NCI-H1436 (cell line): ENCODE measurements around the gene TRAPPC8.
A peak's percentile ranks its signal among the peaks of the same experiment; 100 is the strongest.
"Not testable (repeated sequence)": the region's sequence is repeated elsewhere in the genome, so short reads cannot be mapped to it uniquely, and the experiment has no call there.

Experiments
- DNase-seq: peaks from one replicate; lab custom pipeline; 2025; lab: John Stamatoyannopoulos, UW

Gene TRAPPC8

DNA sequence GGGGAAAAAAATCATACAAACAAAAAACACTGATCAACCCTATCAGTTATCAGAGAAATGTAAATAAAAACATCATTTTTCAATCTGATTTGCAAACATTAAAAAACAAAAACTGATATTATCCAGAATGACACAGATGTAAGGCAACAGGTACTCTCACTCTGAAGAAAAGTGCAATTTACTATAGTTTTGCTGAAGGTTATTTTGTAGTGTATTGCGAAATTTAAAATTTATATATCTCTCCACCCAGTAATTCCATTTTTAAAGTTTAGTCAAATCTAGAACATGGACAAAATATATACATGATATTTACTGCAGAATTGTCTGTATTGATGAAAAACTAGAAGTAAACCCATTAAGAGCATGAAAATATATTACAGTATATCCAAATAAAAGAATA, 79.8 kb downstream of the TRAPPC8 start:
- no peak for DNase-seq

DNA sequence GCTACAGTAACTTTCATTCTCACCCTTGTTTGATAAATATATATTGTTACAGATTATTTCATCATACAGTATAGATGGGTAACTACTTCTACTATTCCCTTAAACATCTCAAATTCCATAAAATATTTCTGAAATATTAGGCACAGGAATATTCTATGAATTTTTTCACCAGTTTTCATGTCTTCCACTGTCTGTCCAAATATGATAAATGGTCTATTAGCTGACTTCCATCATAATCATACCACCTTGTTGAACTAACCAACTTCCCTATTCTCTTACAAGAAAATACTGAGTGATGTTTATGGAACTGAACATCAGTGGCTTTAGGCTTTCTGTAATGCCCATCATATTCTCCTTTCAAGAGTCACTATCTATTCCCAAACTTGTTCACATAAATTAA, 82.4 kb downstream of the TRAPPC8 start:
- DNase-seq = no peak

DNA sequence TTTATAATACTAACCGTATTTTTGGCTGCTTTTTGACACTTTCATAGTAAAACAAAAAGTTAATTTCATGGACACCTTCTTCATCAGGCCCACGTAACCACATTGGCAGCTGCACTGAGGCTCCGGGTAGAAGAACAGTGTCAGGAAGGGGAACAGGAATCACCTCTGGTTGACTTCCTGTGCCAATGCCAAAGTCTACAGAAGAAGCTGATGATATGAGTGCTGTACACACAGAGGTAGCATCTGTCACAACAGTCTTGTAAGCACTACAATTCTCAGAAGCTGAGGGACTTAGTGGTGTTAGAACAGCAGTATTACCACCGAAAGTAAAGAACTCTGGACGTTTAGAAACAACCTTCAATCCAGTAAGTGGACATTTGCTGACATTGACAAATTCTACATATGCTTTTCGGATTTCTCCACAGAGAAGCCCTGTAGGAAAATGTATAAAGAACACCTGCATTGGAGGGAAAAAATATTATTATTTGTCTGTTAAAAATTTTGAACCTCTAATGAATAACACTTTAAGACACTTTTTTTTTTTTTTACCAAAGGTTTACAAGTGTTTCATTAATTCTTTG, 85.3 kb downstream of the TRAPPC8 start:
- no peak for DNase-seq

DNA sequence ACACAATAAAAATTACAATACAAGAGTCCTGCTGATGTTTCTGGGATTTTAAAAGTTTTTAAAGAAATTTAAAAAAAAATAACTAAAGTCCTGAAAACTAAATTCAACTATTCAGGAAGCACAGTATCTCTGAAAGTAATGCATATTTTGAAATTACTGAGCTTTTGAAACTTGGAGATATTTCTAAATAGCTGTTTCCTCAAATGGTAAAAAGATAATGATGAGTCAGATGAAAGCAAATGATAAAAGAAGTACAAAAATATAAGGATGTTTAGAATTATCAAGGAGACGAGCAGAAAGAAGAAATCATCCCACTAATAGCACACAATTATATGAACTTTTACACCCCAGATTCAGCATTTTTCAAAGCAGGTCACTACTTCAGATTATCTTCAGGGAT, 92.1 kb downstream of the TRAPPC8 start:
- DNase-seq = no peak

DNA sequence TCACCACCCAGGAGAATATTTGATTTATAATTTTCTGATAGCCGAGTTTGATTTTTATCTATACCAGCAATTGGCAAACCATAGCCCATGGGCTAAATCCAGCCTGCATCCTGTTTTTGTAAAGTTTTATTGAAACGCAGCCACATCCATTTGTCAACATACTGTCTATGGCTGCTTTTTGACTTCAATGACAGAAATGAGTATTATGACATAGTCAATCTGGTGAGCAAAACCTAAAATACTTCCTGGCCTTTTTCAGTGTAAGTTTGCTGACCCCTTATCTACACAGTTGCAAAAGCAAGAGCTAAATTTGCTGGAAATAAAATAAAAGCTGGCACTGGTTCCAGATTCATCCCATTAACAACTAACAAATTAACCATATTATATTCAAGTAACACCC, 102.4 kb downstream of the TRAPPC8 start:
- no peak for DNase-seq

DNA sequence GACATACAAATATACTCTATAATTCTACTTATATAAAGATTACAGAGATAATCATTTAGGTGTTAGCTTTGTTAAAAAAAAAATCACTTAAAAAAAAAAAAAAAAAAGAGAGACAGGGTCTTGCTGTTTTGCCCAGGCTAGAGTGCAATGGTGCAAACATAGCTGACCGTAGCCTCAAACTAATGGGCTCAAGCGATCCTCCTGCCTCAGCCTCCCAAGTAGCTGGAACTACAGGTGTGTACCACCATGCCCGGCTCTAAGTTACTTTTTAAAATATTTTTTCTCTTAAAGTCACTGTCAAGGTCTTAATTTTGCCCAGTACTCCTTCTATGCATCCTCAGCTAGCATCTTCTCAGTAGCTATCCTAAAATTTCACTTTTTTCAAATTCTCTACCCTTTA, 105.0 kb downstream of the TRAPPC8 start:
- DNase-seq = no peak

DNA sequence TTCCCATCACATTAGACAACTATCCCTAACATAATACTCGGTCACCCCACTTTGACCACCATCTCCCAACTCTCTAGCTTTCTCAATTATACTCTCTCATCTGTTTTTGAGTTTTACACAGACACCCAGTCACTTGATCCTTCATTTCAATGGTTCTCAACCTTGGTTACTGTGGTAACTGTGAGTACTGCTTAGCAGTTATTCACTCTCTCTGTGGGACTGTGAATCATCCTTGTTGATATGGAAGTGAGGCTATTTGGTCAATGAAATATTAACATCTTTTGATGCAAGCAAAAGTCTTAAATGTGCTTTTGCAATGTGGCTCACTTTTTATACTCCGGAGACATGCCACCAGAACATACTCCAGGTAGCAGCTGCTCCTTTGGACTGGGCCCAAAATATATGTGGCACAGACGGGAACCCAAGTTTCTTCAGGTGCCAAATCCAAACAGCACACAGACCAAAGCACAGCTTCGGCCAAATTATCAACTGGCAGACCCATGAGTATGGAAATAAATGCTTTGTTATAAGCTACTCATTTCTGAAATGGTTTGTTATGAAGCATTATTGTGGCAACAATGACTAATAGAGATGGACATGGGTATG, 107.3 kb downstream of the TRAPPC8 start:
- DNase-seq = no peak

DNA sequence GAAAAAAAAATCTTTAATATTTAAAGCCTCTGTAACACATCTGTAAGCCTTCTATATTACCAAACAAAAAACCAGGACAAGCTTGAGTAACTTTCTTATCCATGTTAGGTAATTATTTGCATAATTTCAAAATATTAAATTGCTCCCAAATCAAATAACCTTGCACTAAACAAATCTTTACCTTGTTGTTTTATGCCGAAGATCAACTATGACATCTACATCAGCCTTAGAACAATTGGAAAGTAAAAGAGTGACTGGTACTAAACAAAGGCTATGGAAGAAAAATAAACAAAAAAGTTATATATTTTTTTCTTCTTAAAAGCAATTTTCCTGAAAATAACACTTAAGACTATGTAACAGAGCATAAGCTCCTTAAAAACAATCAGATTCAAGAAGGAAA, 111.0 kb downstream of the TRAPPC8 start:
- DNase-seq = no peak

DNA sequence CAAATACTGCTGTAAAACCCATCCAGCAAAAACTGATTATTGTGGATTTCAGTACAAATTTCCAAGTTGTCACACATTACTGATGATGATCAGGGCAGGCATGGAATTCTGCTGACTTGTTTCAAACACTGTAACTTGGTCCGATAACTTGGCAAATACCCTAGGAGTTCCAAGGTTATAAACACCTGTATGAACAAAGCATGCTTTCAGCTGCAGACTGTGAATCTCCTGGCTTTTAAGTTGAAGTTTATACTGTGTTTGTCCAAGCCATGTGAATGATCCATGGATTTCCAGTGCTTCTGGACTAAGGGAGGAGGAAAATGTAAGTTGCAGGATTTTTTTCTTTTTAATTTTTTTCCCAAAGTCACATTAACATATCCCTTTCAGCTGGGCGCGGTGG, 112.2 kb downstream of the TRAPPC8 start:
- DNase-seq = no peak

DNA sequence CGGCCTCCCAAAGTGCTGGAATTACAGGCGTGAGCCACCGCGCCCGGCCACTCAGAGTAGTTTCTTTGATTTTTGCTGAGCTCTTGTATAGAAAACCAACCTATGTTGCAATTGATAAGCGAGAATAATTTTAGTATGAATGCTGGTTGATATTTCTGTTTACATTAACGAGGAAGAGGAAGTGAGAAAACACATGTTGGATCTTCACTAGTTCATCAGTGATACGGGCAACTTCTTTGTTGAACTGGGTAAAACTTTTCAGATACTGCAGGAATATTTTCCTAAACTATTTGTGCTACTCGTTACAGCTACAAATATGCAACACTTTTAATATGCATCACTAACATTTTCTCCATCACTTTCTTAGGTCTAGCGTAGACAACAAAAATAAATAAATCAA, 114.3 kb downstream of the TRAPPC8 start:
- DNase-seq = no peak

DNA sequence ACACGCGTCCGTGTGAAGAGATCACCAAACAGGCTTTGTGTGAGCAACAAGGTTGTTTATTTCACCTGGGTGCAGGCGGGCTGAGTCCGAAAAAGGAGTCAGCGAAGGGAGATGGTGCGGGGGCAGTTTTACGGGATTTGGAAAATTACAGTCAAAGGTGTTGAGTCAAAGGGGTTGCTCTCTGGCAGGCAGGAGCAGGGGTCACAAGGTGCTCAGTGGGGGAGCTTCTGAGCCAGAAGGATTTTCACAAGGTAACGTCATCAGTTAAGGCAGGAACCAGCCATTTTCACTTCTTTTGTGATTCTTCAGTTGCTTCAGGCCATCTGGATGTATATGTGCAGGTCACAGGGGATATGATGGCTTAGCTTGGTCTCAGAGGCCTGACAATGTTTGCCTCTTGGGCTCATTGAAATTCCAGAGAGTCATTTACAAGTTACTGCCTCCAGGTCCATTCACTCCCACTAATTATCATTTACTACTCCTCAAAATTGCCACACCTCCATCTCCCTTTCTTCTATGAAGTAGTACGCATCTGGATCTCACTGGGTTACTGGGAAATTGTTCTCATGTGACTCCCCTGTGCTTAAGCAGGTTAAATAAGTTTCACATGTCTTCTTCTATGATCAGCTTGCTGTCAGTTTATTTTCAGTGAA, 116.1 kb downstream of the TRAPPC8 start:
- not testable (repeated sequence) for DNase-seq

DNA sequence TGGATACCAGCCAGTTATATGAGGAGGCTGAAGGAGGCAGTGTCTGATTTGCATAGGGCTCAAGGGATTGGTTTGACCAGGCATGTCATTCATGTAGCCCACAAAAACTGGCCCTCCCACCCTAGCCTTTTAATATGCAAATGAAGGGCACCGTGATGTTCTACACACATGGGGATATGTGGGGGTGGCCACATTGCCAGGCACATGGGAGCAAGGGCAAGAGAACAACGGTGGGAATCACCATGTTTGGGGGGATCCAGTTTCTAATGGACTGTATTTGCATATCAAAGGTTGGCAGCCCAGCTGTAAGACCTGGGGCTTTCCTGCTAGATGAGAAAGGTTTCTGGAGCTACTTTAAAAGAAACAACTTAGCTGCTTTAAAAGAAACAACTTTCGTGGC, 117.2 kb downstream of the TRAPPC8 start:
- DNase-seq = no peak

DNA sequence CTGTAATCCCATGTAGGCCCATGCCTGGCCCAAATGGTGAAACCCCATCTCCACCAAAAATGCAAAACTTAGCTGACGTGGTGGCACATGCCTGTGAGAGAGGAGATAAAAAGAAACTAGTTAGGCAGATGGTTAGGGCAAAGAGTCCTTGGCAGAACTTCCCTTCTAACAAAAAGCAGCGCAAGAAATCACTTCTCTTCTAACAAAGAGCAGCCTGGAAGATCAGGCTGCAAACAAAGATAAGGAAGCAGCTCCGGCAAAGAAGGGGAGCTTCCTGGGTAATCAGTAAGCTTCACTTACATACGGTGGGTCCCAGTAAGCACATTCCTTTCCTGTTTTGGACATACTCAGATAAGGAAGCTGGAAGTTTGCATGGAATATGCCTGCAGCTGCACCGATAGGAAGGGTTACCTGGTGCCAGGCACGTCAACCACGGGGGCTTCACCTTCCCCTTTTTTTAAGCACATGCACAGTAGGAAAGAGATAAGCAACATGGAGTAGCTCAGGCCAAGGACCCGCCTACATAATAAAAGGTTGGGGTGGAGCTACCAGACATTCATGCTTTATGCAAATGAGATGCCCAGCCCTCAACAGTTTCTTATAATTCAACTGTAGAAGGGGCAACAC, 121.3 kb downstream of the TRAPPC8 start:
- DNase-seq = no peak

DNA sequence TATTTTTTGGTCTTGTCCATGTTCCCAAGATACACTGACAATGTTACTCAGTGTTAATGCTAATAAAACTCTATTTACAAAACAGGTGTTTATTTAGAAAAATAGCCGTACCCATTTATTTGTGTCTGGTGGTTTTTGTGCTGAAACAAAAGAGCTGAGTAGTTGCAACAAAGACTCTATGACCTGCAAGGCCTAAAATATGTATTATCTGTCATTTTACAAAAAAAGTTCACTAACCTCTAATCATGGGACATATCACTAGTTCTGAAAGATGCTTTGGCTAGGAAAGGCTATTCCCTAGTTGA, 123.1 kb downstream of the TRAPPC8 start:
- no peak for DNase-seq

DNA sequence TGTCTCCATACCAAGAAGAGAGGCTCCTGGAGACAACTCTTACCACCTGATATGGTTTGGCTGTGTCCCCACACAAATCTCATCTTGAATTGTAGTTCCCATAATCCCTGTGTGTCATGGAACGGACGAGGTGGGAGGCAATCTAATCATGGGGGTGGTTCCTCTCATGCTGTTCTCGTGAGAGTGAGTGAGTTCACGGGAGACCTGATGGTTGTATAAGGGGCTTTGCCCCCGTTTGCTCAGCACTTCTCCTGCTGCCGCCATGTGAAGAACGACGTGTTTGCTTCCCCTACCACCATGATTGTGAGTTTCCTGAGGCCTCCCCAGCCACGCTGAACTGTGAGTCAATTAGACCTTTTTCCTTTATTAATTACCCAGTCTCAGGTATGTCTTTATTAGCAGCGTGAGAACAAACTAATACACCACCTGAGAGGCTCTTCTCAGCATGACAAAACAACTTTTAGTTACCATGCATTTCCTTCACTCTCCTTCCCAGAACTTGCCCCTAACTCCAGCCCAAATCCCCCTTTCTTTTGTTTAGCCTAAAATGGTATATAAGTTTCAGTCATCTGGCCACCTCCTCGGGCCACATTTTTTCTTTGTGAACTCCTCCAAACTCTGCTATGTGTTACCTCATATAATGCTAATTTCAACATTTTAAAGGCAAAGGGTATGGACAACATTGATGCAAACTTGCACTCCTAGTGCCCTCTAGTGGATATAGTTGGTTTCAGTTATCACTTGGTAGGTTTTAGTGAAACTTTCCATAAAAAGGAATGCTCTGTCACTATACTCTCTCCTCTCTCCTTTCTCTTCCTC, 123.6 kb downstream of the TRAPPC8 start:
- peak; percentile 38 for DNase-seq

DNA sequence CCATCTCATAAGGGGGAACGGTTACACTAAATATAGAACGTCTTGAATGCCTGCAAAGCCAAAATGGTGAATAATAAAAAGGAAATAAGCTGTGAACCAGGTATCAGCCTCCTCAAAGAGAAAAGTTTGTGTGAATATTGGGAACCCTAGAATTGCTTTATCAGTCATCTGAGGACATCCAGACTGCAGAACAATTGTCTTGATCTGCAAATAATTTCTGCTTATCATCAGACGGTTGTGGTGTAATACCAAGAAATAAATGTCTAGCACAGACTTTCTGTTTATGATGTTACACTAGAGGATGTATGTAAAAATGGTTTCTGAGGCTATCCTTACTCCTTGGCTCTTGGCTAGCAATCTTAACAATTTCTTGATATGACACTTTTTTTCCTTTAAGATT, 128.8 kb downstream of the TRAPPC8 start:
- DNase-seq = no peak

DNA sequence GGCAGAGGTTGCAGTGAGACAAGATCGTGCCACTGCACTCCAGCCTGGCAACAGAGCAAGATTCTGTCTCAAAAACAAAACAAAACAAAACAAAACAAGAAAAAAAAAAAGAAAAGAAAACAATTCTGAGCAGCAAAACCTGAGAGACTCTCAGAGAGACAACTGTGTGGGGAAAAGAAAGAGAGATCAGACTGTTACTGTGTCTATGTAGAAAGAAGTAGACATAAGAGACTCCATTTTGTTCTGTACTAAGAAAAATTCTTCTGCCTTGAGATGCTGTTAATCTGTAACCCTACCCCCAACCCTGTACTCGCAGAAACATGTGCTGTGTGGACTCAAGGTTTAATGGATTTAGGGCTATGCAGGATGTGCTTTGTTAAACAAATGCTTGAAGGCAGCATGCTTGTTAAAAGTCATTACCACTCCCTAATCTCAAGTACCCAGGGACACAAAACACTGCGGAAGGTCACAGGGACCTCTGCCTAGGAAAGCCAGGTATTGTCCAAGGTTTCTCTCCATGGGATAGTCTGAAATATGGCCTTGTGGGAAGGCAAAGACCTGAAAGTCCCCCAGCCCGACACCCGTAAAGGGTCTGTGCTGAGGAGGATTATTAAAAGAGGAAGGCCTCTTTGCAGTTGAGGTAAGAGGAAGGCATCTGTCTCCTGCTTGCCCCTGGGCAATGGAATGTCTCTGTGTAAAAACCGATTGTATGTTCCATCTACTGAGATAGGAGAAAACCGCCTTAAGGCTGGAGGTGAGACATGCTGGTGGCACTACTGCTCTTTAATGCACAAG, 132.4 kb downstream of the TRAPPC8 start:
- not testable (repeated sequence) for DNase-seq

DNA sequence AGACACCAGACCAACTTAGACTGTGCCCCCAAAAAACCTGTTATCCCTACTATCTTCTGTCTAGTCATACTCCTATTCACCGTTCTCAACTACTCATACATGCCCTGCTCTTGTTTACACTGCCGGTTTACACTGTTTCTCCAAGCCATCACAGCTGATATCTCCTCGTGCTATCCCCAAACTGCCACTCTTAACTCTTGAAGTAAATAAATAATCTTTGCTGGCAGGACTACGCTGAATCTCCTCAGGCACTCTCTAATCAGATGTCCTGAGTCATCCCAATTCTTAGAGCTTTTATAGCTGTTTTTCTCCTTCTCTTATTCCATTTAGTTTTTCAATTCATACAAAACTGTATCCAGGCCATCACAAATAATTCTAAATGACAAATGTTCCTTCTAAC, 133.9 kb downstream of the TRAPPC8 start:
- not testable (repeated sequence) for DNase-seq

DNA sequence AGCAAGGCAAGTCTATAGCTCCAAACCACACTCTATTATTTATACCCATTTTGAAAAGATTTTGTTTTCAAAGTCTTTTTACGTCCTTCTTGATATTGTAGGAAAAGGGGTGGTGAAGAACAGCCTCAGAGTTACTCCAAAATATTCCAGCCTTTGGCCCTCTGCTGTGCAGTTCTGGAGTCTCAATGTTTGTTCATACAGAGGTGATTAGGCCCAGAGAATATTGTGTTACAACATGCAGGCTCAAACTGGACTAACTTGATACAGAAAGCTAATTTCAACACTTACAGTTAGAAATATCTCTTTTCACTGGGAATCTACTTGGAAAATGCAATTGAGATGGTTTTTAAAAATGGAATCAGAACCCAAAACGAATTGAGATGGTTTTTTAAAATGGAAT, 141.8 kb downstream of the TRAPPC8 start:
- no peak for DNase-seq

DNA sequence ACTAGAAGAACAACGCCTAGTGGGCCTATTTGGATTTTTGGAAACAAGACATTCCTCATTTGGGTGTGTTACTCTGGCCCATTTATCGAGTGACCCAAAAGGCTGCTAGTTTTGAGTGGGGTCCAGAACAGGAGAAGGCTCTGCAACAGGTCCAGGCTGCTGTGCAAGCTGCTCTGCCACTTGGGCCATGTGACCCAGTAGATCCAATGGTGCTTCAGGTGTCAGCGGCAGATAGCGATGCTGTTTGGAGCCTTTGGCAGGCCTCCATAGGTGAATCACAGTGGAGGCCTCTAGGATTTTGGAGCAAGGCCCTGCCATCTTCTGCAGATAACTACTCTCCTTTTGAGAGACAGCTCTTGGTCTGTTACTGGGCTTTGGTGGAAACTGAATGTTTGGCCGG, 143.7 kb downstream of the TRAPPC8 start:
- not testable (repeated sequence) for DNase-seq

DNA sequence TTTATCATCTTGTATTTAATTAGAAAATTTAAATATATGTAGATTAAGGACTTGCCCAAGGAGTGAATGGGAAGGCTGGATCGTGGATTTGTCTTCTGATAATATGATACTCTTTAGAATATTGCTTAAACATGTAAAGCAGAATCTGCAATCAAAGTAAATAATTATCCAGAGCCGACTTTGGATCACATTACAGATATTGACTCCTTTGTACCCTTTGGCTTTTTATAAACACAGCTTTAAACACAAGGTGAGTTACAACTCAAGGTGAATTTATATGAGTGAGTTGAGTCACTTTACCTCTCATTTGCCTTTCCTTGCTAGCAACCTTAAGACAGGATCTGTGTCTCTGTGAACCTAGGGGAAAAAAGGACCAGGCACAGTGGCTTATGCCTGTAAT, 144.5 kb downstream of the TRAPPC8 start:
- DNase-seq = no peak

DNA sequence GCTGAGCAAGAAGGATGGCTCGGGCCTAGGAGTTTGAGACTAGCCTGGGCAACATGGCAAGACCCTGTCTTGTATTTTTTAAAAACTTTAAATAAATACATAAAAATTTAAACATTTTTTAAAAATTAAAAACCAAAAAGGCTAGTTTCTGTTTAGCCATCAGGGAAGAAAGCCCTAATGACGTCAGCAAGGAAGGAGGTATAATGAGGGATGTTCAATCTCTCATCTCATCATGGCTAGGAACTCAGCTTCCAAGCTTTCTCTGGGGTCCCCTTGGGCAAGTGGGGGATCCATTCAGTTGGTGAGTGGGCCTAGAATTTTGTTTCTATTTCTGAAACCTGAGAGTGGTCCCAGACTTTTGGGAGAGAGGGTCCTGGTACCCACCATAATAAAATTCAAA, 147.2 kb downstream of the TRAPPC8 start:
- no peak for DNase-seq
